ENCODE results near the gene SNAI1.
"Not testable (repeated sequence)": the region's sequence is repeated elsewhere in the genome, so short reads cannot be mapped to it uniquely, and the experiment has no call there.

The SNAI1 gene

GRCh38 chr20:49961413-49961812 lies 21.4 kb upstream of the SNAI1 start:
- no peak for DNase-seq (ENCODE audit: low read depth in 2 of 2, low spot score in 1 of 2)

DNA sequence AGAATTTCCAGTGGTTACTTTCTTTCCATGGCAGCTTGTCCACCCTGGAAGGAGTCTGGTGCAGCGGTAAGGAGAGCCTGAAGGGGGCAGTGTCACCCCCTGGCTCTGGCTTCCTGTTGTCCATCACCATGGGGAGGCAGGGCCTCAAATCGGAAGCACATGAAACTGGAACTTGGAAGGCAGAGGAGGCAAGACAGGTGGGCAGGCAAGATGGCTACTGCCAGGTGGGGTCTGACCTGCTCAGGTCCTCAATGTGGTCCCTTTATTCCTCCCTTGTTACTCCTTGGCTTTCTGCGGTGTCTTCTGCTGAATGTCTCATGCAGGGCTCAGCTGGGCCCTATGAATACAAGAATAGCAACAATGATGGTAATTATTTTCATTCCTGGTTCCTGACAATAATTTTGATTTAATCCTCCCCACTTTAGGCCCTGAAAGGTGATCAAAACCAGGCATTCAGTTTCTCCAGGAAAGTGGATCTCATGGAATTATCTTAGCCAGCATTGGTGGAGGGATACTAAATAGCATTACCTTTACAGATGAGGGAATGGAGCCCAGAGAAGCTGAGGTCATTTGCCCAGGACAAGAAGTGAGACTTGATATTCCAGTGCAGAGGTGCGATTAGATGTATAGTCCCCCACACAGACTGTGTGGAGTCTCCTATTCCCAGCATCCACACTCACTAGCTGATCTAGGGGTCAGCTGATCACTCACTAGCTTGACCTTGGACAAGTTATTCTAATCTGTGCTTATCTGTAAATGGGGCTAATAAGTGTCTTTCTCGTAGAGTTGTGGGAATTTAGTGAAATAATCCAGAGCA lies 17.6 kb upstream of the SNAI1 start:
- DNase-seq (ENCODE audit: low read depth in 2 of 2, low spot score in 1 of 2), result no peak

GRCh38 chr20:49965781-49966305 lies 16.9 kb upstream of the SNAI1 start:
- DNase-seq (ENCODE audit: low read depth in 2 of 2, low spot score in 1 of 2), result no peak

DNA sequence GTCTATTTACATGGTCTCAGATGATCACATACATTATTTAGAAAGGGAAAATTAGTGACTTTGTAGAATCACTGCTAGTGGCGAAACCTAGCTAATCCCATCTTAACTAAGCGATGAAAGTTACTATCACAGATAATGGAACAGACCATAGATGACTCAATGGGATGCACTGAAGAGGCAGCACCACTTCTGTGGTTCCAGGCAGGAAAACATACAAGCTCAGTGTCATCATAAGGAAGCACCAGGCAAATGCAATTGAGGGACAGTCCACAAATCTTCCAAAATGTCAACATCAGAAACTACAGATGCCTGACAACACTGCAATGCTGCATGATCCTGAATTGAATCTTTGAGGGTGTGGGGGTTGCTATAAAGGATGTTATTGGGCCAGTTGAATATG lies 15.9 kb upstream of the SNAI1 start:
- DNase-seq (ENCODE audit: low read depth in 2 of 2, low spot score in 1 of 2), result no peak

GRCh38 chr20:49969234-49969633 lies 13.5 kb upstream of the SNAI1 start:
- DNase-seq (ENCODE audit: low read depth in 2 of 2, low spot score in 1 of 2), result no peak

- no peak for DNase-seq (ENCODE audit: low read depth in 2 of 2, low spot score in 1 of 2)
Observed at GRCh38 chr20:49969946-49970345, 12.8 kb upstream of the SNAI1 start.

GRCh38 chr20:49970498-49970897 lies 12.3 kb upstream of the SNAI1 start:
- DNase-seq (ENCODE audit: low read depth in 2 of 2, low spot score in 1 of 2), result no peak

- DNase-seq (ENCODE audit: low read depth in 2 of 2, low spot score in 1 of 2), result no peak
Observed at GRCh38 chr20:49973981-49974380, 8.8 kb upstream of the SNAI1 start.

- DNase-seq (ENCODE audit: low read depth in 2 of 2, low spot score in 1 of 2), result no peak
Observed at GRCh38 chr20:49976542-49976941, 6.2 kb upstream of the SNAI1 start.

DNA sequence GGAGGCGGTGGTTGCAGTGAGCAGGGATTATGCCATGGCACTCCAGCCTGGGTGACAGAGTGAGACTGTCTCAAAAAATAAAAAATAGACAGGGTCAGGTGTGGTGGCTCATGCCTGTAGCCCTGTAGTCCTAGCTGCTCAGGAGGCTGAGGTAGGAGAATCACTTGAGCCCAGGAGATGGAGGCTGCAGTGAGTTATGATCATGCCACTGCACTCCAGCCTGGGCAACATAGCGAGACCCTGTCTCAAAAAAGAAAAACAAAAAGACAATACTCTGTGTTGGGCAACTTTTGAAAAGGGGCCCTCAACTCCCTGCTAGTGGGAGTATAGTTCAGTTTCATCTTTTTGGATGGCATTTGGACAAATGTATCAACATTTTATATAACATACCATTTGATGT lies 5.0 kb upstream of the SNAI1 start:
- not testable (repeated sequence) for DNase-seq (ENCODE audit: low read depth in 2 of 2, low spot score in 1 of 2)

DNA sequence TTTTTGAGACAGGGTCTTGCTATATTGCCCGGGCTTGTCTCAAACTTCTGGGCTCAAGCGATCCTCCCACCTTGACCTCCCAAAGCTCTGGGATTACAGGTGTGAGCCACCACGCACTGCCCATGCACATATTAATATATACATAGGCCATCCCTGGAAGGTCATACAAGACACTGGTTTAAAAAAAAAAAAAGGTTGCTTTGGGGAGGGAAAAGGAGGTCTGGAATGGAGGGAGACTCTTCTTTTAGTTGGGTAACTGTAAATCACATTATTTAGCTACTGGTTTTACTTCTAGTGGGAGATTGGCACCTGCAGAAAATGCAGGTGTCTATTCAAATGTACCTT lies 4.1 kb upstream of the SNAI1 start:
- DNase-seq (ENCODE audit: low read depth in 2 of 2, low spot score in 1 of 2), result no peak

GRCh38 chr20:49979030-49979832 lies 3.5 kb upstream of the SNAI1 start:
- peak; percentile 31 to 56 for DNase-seq (ENCODE audit: low read depth in 2 of 2, low spot score in 1 of 2)

DNA sequence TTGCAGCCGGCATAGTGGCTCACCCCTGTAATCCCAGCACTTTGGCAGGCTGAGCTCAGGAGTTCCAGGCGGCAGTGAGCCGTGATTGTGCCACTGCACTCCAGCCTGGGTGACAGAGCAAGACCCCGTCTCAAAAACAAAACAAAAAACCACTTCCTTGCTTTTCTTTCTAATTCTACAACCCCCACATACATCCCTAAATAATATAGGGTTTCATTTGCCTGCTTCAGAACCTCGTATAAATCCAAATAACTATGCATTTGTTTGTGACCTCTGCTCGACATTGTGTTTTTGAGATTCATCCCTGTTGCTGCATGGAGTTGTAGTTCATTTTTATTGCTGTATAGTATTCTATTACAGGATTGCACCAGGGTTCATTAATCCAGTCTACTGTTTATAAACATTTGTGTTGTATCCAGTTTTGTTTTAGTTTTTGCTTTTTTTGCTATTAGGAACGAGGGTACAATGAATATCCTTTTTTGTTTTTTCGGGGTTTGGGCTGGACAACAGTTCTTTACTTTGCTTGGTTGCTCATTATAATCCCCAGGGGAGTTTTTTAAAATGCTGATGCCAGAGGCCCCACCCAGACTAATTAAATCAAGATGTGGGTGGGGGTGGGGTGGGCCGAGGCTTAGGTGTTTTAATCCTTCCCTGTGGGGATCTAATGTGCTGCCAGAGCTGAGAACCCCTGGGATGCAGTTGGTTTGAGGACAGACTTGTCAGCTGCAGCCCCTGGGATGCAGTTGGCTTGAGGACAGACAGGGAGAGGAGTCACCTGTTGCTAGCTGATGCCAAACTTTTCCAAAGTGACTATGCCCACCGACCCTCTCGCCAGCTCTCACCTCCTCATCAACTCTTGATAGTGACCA lies 2.4 kb upstream of the SNAI1 start:
- no peak for DNase-seq (ENCODE audit: low read depth in 2 of 2, low spot score in 1 of 2)

- DNase-seq (ENCODE audit: low read depth in 2 of 2, low spot score in 1 of 2), result no peak
Observed at GRCh38 chr20:49981218-49982071, 1.3 kb upstream of the SNAI1 start.

GRCh38 chr20:49982072-49982345 lies 771 bp upstream of the SNAI1 start:
- DNase-seq (ENCODE audit: low read depth in 2 of 2, low spot score in 1 of 2), result no peak

- DNase-seq (ENCODE audit: low read depth in 2 of 2, low spot score in 1 of 2), result no peak
Observed at GRCh38 chr20:49983123-49983847, 505 bp downstream of the SNAI1 start.

DNA sequence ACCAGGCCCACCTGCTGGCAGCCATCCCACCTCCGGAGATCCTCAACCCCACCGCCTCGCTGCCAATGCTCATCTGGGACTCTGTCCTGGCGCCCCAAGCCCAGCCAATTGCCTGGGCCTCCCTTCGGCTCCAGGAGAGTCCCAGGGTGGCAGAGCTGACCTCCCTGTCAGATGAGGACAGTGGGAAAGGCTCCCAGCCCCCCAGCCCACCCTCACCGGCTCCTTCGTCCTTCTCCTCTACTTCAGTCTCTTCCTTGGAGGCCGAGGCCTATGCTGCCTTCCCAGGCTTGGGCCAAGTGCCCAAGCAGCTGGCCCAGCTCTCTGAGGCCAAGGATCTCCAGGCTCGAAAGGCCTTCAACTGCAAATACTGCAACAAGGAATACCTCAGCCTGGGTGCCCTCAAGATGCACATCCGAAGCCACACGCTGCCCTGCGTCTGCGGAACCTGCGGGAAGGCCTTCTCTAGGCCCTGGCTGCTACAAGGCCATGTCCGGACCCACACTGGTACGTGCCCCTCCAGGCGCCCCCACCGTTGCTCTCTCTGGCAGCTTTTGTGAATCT lies 1.1 kb downstream of the SNAI1 start:
- DNase-seq (ENCODE audit: low read depth in 2 of 2, low spot score in 1 of 2), result no peak

GRCh38 chr20:49984426-49985153 lies 1.8 kb downstream of the SNAI1 start:
- no peak for DNase-seq (ENCODE audit: low read depth in 2 of 2, low spot score in 1 of 2)

DNA sequence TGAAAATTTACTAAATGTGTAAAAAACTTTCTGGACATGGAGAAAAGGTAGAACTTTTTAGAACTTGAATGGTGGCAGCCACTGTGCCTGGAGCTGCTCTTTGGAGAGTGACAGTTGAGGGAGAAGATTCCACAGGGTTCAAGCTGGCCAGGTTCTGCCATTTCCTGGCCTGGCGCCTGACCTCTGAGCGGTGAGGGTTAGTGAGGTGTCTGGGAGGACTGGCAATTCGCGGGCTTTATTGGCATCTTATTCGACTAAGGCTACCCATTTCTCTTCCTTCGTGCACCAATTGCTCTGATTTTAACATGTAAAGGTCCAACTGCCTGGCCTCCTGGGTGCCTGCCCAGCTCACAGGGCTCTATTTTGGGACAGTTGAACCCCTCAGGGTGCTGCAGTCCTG lies 2.4 kb downstream of the SNAI1 start:
- DNase-seq (ENCODE audit: low read depth in 2 of 2, low spot score in 1 of 2), result no peak

Data from stimulated activated CD8-positive, alpha-beta memory T cell treated with anti-CD3 and anti-CD28 coated beads, Interleukin-4, amount 100 ng/mL, for 4 hours (primary cell).